Esophagus muscularis mucosa (tissue), 4 donors: ENCODE results near the gene RBMS3. TPM values are rescaled to one million over a fixed set of nuclear protein-coding genes. Genes with fewer than 3 reads are reported as not detected.
A peak's percentile ranks its signal among the peaks of the same experiment; 100 is the strongest.

Source experiments
- DNase-seq: peaks from one replicate; pipeline ENCODE4 v3.0.0-alpha.2; 2017; ENCODE audit errors: extremely low spot score
- H3K27ac ChIP-seq, 4 donors: fragments of 200-600 bp; sonication (generic); replicated peaks in 1 of 4; 1 replicate in 3 of 4; 2 replicates in 1 of 4; pipeline ENCODE4 v1.5.1; 2016 to 2019; ENCODE audit warnings: mild to moderate bottlenecking in 1 of 4
- H3K27me3 ChIP-seq, 4 donors: fragments of 200-600 bp; sonication (generic); one replicate each; pipeline versions ENCODE4 v1.5.1 to v1.6.0; 2016 to 2019
- H3K36me3 ChIP-seq, 4 donors: fragments of 200-600 bp; sonication (generic); one replicate each; pipeline ENCODE4 v1.5.1; 2016 to 2019
- H3K4me1 ChIP-seq, 4 donors: fragments of 200-600 bp; sonication (generic); one replicate each; pipeline ENCODE4 v1.5.1; 2016 to 2019
- H3K4me3 ChIP-seq, 4 donors: fragments of 200-600 bp; sonication (generic); 1 replicate in 2 of 4; 2 replicates in 2 of 4; pipeline ENCODE4 v1.5.1; 2016 to 2019; ENCODE audit warnings: mild to moderate bottlenecking in 4 of 4, moderate library complexity in 1 of 4
- H3K9me3 ChIP-seq, 4 donors: fragments of 200-600 bp; sonication (generic); 1 replicate in 3 of 4; 2 replicates in 1 of 4; pipeline ENCODE4 v1.5.1; 2016 to 2019
- CTCF ChIP-seq, 3 experiments: fragments of 200-600 bp in 2 of 3; fragments of 450-650 bp in 1 of 3; sonication (generic) in 2 of 3; IDR thresholded peaks; one replicate each; pipeline ENCODE4 v1.5.1; 2017 to 2019; ENCODE audit warnings: antibody characterized with exemption in 3 of 3, mild to moderate bottlenecking in 2 of 3, moderate library complexity in 1 of 3
- EP300 ChIP-seq: sonication (generic); formaldehyde crosslinking; IDR thresholded peaks from one replicate; pipeline ENCODE4 v1.6.1; 2017; ENCODE audit warnings: antibody characterized with exemption
- POLR2A ChIP-seq: fragments of 450-650 bp; IDR thresholded peaks from one replicate; pipeline ENCODE4 v1.6.1; 2017; ENCODE audit warnings: antibody characterized with exemption, moderate library complexity, mild to moderate bottlenecking, low read depth
- POLR2AphosphoS5 ChIP-seq, 2 donors: sonication (generic); formaldehyde crosslinking; IDR thresholded peaks; one replicate each; pipeline ENCODE4 v1.6.1; 2017; ENCODE audit warnings: antibody characterized with exemption in 2 of 2
- WGBS: methylation state at CpG from one replicate; pipeline ENCODE4 v1.1.5; 2018; 5-methylcytosine and 5-hydroxymethylcytosine counted together
- intact Hi-C: fragments of 100-400 bp; cut with DNase I; formaldehyde crosslinking; loops from one replicate; pipeline ENCODE4 v1.15.1; 2023
- total RNA-seq, 4 donors: library from RNA; depleted of rRNA; stranded (reverse); fragments of >200 nt; gene quantifications; one replicate each; pipeline versions ENCODE4 v1.1.0 to v1.2.1, GENCODE V29; 2016

Gene RBMS3
- total RNA-seq, 4 donors from 2014 or later = 53.0 to 81.5 (median 61.2) TPM

- 69% methylated on average over 2 of the region's 2 CpGs for WGBS
- no peak for DNase-seq
- Histone ChIP-seq H3K9me3 (no peaks in the 10 kb centered on the region), H3K27ac (no peak overlapping the region), H3K4me1 (peaks cover 17 to 29% (median 18%) of the 10 kb centered on the region in 4 donors), H3K27me3 (no peaks in the 10 kb centered on the region), H3K4me3 (no peak overlapping the region), H3K36me3 (peaks cover 0 to 2% (median 0%) of the 10 kb centered on the region in 4 donors)
- TF ChIP-seq EP300 (no peak), POLR2A (no peak), POLR2AphosphoS5 (IDR thresholded peaks at IDR 0.05) (no peak), CTCF (IDR thresholded peaks at IDR 0.05) (no peak)
- intact Hi-C loops = no loop called here
Observed at GRCh38 chr3:29452934-29453283, 172.0 kb downstream of the RBMS3 start.

GRCh38 chr3:29453284-29454001 is 172.6 kb downstream of the RBMS3 start:
- 59% methylated on average over 7 of the region's 7 CpGs for WGBS

GRCh38 chr3:29454161-29454611 is 173.3 kb downstream of the RBMS3 start:
- intact Hi-C loops = no loop called here
- TF ChIP-seq EP300 = no peak
- TF ChIP-seq POLR2A = no peak
- TF ChIP-seq CTCF (IDR thresholded peaks at IDR 0.05) = no peak
- no peak for TF ChIP-seq POLR2AphosphoS5 (IDR thresholded peaks at IDR 0.05)
- WGBS = 98% methylated on average over 5 of the region's 5 CpGs
- Histone ChIP-seq H3K27me3 (no peaks in the 10 kb centered on the region), H3K27ac (no peak overlapping the region), H3K4me3 (no peak overlapping the region), H3K9me3 (no peaks in the 10 kb centered on the region), H3K36me3 (no peaks in the 10 kb centered on the region), H3K4me1 (peaks cover 17 to 22% (median 18%) of the 10 kb centered on the region in 4 donors)
- no peak for DNase-seq

More at GRCh38 chr3:29453284-29454001, 172.6 kb downstream of the RBMS3 start:
- DNase-seq = no peak
- Histone ChIP-seq H3K27ac (peak overlapping the region in 1 of 4 donors; percentile 28), H3K4me1 (peaks cover 17 to 23% (median 18%) of the 10 kb centered on the region in 4 donors), H3K36me3 (no peaks in the 10 kb centered on the region), H3K9me3 (no peaks in the 10 kb centered on the region), H3K4me3 (no peak overlapping the region), H3K27me3 (no peaks in the 10 kb centered on the region)
- TF ChIP-seq POLR2A (no peak), EP300 (no peak), CTCF (IDR thresholded peaks at IDR 0.05) (no peak), POLR2AphosphoS5 (IDR thresholded peaks at IDR 0.05) (no peak)
- intact Hi-C loops = no loop called here

GRCh38 chr3:29456901-29457300 is 176.0 kb downstream of the RBMS3 start:
- DNase-seq = no peak
- H3K27me3 ChIP-seq = no peaks in the 10 kb centered on the region
- WGBS = 95% methylated on average over 2 of the region's 2 CpGs
- intact Hi-C loops = no loop called here
- no peak overlapping the region for H3K27ac ChIP-seq
- no peaks in the 10 kb centered on the region for H3K9me3 ChIP-seq
- H3K36me3 ChIP-seq = no peaks in the 10 kb centered on the region
- no peak overlapping the region for H3K4me3 ChIP-seq
- peaks cover 17 to 22% (median 18%) of the 10 kb centered on the region in 4 donors for H3K4me1 ChIP-seq
- no peak for TF ChIP-seq POLR2AphosphoS5 (IDR thresholded peaks at IDR 0.05)
- no peak for TF ChIP-seq CTCF (IDR thresholded peaks at IDR 0.05)
- no peak for TF ChIP-seq EP300

- no peak overlapping the region for H3K27ac ChIP-seq
- TF ChIP-seq POLR2A = no peak
- TF ChIP-seq EP300 = no peak
- TF ChIP-seq POLR2AphosphoS5 (IDR thresholded peaks at IDR 0.05) = no peak
- no peak for TF ChIP-seq CTCF (IDR thresholded peaks at IDR 0.05)
Observed at GRCh38 chr3:29463304-29463703, 182.4 kb downstream of the RBMS3 start.

More at GRCh38 chr3:29463304-29463703, 182.4 kb downstream of the RBMS3 start:
- no peak overlapping the region for H3K4me3 ChIP-seq
- no peaks in the 10 kb centered on the region for H3K27me3 ChIP-seq
- no peak for DNase-seq
- H3K4me1 ChIP-seq = peaks cover 0 to 16% (median 8%) of the 10 kb centered on the region in 4 donors
- H3K9me3 ChIP-seq = no peaks in the 10 kb centered on the region
- WGBS = 96% methylated on average over 3 of the region's 3 CpGs
- no peaks in the 10 kb centered on the region for H3K36me3 ChIP-seq
- intact Hi-C loops = no loop called here
